ENCODE measurements around the gene SPSB2.

GRCh38 chr12:6887460-6887859, 14.4 kb upstream of the SPSB2 start:
- TF ChIP-seq EZH2phosphoT487 (IDR thresholded peaks at IDR 0.05; ENCODE audit: borderline replicate concordance) (no peak), CTCF (conservative IDR thresholded peaks at IDR 0.05; ENCODE audit: low read length) (no peak)
